ENCODE measurements around the gene ZNF729. TPM values are rescaled to one million over a fixed set of nuclear protein-coding genes. Genes with fewer than 3 reads are reported as not detected.

The ZNF729 gene
- total RNA-seq, 1 experiment from 2014 or later: not detected

DNA sequence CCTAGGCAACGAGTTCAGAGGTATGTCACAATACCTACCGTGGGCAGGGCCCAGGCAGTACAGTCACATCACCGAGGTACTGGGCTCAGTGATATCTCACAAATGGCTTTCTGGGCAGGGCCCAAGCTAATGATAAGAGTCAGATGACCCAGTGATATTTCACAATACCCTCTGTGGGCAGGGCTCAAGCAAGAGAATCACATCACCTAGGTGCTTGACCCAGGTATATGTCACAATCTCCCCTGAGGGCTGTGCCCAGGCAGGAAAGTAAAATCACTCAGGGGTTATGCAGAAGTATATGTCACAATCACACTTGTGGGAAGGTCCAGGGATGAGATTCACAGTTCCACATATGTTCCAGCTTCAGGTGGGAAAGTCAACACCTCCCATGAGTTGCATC lies 45.3 kb downstream of the ZNF729 start:
- intact Hi-C loops (cut with micrococcal nuclease; ENCODE audit: unreplicated experiment) (no loop called here), in situ Hi-C loops (cut with HindIII; ENCODE audit: low pct_unique_long_range_greater_than_20kb, low sequenced_read_pairs) (no loop called here)
- ATAC-seq: no peak
- no peak for DNase-seq (ENCODE audit: low read depth, low spot score)
- no peak overlapping the region for H3K27ac ChIP-seq (ENCODE audit: low read length)
- ChIA-PET POLR2A (no interaction called here), CTCF (no interaction called here)
- no TSS peak for BruUV-seq (replicated peaks)
- H3K4me3 ChIP-seq (ENCODE audit: low read depth in 2 of 2, low read length in 2 of 2): no peak overlapping the region
- no peaks in the 10 kb centered on the region for H3K9me3 ChIP-seq (ENCODE audit: control insufficient read depth, insufficient read depth, low read depth, low read length)
- H3K4me1 ChIP-seq (ENCODE audit: control insufficient read depth, insufficient read depth, low read length): no peaks in the 10 kb centered on the region
- no peaks in the 10 kb centered on the region for H3K27me3 ChIP-seq (ENCODE audit: control insufficient read depth, insufficient read depth, low read length)
- no peak for TF ChIP-seq SIN3A (IDR thresholded peaks at IDR 0.05; ENCODE audit: borderline replicate concordance, insufficient read depth, low read depth, low read length)
- TF ChIP-seq, protein P1, sequence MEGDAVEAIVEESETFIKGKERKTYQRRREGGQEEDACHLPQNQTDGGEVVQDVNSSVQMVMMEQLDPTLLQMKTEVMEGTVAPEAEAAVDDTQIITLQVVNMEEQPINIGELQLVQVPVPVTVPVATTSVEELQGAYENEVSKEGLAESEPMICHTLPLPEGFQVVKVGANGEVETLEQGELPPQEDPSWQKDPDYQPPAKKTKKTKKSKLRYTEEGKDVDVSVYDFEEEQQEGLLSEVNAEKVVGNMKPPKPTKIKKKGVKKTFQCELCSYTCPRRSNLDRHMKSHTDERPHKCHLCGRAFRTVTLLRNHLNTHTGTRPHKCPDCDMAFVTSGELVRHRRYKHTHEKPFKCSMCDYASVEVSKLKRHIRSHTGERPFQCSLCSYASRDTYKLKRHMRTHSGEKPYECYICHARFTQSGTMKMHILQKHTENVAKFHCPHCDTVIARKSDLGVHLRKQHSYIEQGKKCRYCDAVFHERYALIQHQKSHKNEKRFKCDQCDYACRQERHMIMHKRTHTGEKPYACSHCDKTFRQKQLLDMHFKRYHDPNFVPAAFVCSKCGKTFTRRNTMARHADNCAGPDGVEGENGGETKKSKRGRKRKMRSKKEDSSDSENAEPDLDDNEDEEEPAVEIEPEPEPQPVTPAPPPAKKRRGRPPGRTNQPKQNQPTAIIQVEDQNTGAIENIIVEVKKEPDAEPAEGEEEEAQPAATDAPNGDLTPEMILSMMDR (IDR thresholded peaks at IDR 0.05): no peak
- no peak for TF ChIP-seq POLR2AphosphoS5 (IDR thresholded peaks at IDR 0.05; ENCODE audit: low read depth, low read length)
- TF ChIP-seq TCF7L2 (IDR thresholded peaks at IDR 0.05; ENCODE audit: low read depth, low read length): no peak
- TF ChIP-seq, protein P2, sequence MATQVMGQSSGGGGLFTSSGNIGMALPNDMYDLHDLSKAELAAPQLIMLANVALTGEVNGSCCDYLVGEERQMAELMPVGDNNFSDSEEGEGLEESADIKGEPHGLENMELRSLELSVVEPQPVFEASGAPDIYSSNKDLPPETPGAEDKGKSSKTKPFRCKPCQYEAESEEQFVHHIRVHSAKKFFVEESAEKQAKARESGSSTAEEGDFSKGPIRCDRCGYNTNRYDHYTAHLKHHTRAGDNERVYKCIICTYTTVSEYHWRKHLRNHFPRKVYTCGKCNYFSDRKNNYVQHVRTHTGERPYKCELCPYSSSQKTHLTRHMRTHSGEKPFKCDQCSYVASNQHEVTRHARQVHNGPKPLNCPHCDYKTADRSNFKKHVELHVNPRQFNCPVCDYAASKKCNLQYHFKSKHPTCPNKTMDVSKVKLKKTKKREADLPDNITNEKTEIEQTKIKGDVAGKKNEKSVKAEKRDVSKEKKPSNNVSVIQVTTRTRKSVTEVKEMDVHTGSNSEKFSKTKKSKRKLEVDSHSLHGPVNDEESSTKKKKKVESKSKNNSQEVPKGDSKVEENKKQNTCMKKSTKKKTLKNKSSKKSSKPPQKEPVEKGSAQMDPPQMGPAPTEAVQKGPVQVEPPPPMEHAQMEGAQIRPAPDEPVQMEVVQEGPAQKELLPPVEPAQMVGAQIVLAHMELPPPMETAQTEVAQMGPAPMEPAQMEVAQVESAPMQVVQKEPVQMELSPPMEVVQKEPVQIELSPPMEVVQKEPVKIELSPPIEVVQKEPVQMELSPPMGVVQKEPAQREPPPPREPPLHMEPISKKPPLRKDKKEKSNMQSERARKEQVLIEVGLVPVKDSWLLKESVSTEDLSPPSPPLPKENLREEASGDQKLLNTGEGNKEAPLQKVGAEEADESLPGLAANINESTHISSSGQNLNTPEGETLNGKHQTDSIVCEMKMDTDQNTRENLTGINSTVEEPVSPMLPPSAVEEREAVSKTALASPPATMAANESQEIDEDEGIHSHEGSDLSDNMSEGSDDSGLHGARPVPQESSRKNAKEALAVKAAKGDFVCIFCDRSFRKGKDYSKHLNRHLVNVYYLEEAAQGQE (IDR thresholded peaks at IDR 0.05; ENCODE audit: insufficient read depth in 1 of 2, low read depth in 2 of 2, low read length in 1 of 2): no peak
- no peaks in the 10 kb centered on the region for H3K36me3 ChIP-seq (ENCODE audit: control insufficient read depth, insufficient read depth, low read length)

DNA sequence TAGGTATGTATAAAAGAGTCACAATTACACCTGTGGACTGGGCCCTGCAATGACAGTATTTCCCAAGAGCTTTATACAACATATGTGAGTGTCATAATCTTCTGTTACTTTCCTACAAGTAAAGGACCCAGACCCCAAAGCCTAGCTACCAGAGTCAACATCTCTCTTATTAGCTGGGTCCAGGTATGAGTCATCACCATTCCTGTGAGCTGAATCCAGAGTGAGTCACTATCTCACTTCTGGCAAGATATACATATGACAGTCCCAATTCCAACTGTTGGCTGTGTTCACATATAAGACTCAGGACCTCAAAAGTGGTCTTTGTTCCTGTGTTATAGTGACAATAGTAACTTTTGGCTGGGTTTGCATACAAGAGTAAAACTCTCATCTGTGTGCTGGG lies 46.7 kb downstream of the ZNF729 start:
- in situ Hi-C loops (cut with HindIII; ENCODE audit: low pct_unique_long_range_greater_than_20kb, low sequenced_read_pairs) (no loop called here), intact Hi-C loops (cut with micrococcal nuclease; ENCODE audit: unreplicated experiment) (no loop called here)
- H3K27me3 ChIP-seq (ENCODE audit: control insufficient read depth, insufficient read depth, low read length): no peaks in the 10 kb centered on the region
- no peaks in the 10 kb centered on the region for H3K36me3 ChIP-seq (ENCODE audit: control insufficient read depth, insufficient read depth, low read length)
- ChIA-PET POLR2A (no interaction called here), CTCF (no interaction called here)
- H3K9me3 ChIP-seq (ENCODE audit: control insufficient read depth, insufficient read depth, low read depth, low read length): no peaks in the 10 kb centered on the region
- H3K4me3 ChIP-seq (ENCODE audit: low read depth in 2 of 2, low read length in 2 of 2): no peak overlapping the region
- H3K4me1 ChIP-seq (ENCODE audit: control insufficient read depth, insufficient read depth, low read length): no peaks in the 10 kb centered on the region
- BruUV-seq (replicated peaks): no TSS peak
- DNase-seq (ENCODE audit: low read depth, low spot score): no peak
- TF ChIP-seq, protein P1 (IDR thresholded peaks at IDR 0.05): no peak
- TF ChIP-seq TCF7L2 (IDR thresholded peaks at IDR 0.05; ENCODE audit: low read depth, low read length): no peak
- H3K27ac ChIP-seq (ENCODE audit: low read length): no peak overlapping the region
- no peak for ATAC-seq

DNA sequence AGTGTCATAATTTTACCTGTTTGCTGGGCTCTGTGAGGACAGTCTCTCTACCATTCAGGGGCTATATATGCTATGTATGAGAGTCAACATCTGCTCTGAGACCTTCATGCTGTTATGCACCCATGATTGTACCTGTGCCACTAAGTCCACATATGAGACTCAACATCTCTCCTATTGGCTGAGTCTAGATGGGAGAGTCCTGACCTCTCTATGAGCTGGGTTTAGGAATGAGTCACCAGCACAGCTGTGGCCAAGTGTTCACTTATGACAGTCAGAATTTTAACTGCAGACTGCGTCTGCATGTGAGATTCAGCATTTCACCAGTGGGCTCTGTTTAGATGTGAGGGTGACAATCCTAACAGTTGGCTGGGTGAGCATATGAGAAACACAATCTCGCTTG lies 49.5 kb downstream of the ZNF729 start:
- POLR2A ChIA-PET: no interaction called here
- BruUV-seq (replicated peaks): no TSS peak

More for the DNA sequence above, 49.5 kb downstream of the ZNF729 start:
- Histone ChIP-seq H3K4me1 (ENCODE audit: control insufficient read depth, insufficient read depth, low read length) (no peaks in the 10 kb centered on the region), H3K27me3 (ENCODE audit: control insufficient read depth, insufficient read depth, low read length) (no peaks in the 10 kb centered on the region), H3K4me3 (ENCODE audit: low read depth in 2 of 2, low read length in 2 of 2) (no peak overlapping the region), H3K9me3 (ENCODE audit: control insufficient read depth, insufficient read depth, low read depth, low read length) (no peaks in the 10 kb centered on the region), H3K36me3 (ENCODE audit: control insufficient read depth, insufficient read depth, low read length) (no peaks in the 10 kb centered on the region), H3K27ac (ENCODE audit: low read length) (no peak overlapping the region)
- in situ Hi-C loops (cut with HindIII; ENCODE audit: low pct_unique_long_range_greater_than_20kb, low sequenced_read_pairs): no loop called here
- TF ChIP-seq, protein P2 (IDR thresholded peaks at IDR 0.05; ENCODE audit: insufficient read depth in 1 of 2, low read depth in 2 of 2, low read length in 1 of 2): no peak
- no peak for TF ChIP-seq SIN3A (IDR thresholded peaks at IDR 0.05; ENCODE audit: borderline replicate concordance, insufficient read depth, low read depth, low read length)
- no peak for TF ChIP-seq TCF7L2 (IDR thresholded peaks at IDR 0.05; ENCODE audit: low read depth, low read length)
- TF ChIP-seq POLR2AphosphoS5 (IDR thresholded peaks at IDR 0.05; ENCODE audit: low read depth, low read length): no peak
- TF ChIP-seq, protein P1 (IDR thresholded peaks at IDR 0.05): no peak
- intact Hi-C loops (cut with micrococcal nuclease; ENCODE audit: unreplicated experiment): no loop called here
- DNase-seq (ENCODE audit: low read depth, low spot score): no peak
- ATAC-seq: no peak
- CTCF ChIA-PET: no interaction called here

All from Panc1 (cell line).